ENCODE measurements around the gene ARL13B. TPM values are rescaled to one million over a fixed set of nuclear protein-coding genes. Genes with fewer than 3 reads are reported as not detected.

ARL13B gene
- total and polyA plus RNA-seq, 10 of the 15 experiments (the other 5 are each of a cell fraction or from before 2014, with no cell fraction given): 3.0 to 10.4 (median 7.9) TPM

GRCh38 chr3:94061297-94061696 lies 81.3 kb downstream of the ARL13B start:
- ATAC-seq (no peak), DNase-seq (ENCODE audit: low read depth, low spot score) (no peak), FAIRE-seq (no peak)
- intact Hi-C loops (cut with micrococcal nuclease; ENCODE audit: unreplicated experiment) (no loop called here), in situ Hi-C loops (cut with MboI) (no loop called here)
- no TSS peak for BruUV-seq (replicated peaks)
- Histone ChIP-seq H3K9ac (ENCODE audit: control insufficient read depth, insufficient read depth, low read length) (no peak overlapping the region), H3K79me2 (ENCODE audit: control insufficient read depth, insufficient read depth, low read length) (peaks cover 37% of the 10 kb centered on the region), H3K4me2 (ENCODE audit: control insufficient read depth, insufficient read depth) (no peak overlapping the region), H4K20me1 (ENCODE audit: control insufficient read depth, insufficient read depth) (no peaks in the 10 kb centered on the region), H3K27ac (ENCODE audit: control insufficient read depth, insufficient read depth) (no peak overlapping the region), H3K27me3 (replicated peaks in 1 of 2; ENCODE audit: control insufficient read depth in 2 of 2, insufficient read depth in 2 of 2, low read length in 1 of 2) (no peaks in the 10 kb centered on the region), H3K36me3 (ENCODE audit: control insufficient read depth in 2 of 2, insufficient read depth in 2 of 2, low read length in 1 of 2) (peaks cover 0 to 8% of the 10 kb centered on the region in 2 experiments; a peak in 1 of 4 replicates), H3K4me1 (ENCODE audit: control insufficient read depth, insufficient read depth, low read length) (no peaks in the 10 kb centered on the region), H2AFZ (ENCODE audit: control insufficient read depth, low read depth, low read length) (no peak overlapping the region), H3K9me3 (replicated peaks; ENCODE audit: control insufficient read depth, insufficient read depth, low read length) (peaks cover under 1% of the 10 kb centered on the region; the same call in 2 of the 3 replicates), H3K4me3 (no peak overlapping the region)
- POLR2A ChIA-PET: interaction anchor here (2.5 kb wide), 1 partner anchor 10 kb away, joined by 30 read pairs; no protein-coding TSS in a partner anchor
- CTCF ChIA-PET: interaction anchor here (1.4 kb wide), 1 partner anchor 24 kb away, joined by 3 read pairs; no protein-coding TSS in a partner anchor
- SMC1A ChIA-PET (ENCODE audit: uncharacterized antibody, unreplicated experiment): interaction anchor here (1.0 to 1.5 kb wide), 2 partner anchors 41 to 53 kb away, joined by 3 to 4 read pairs; no protein-coding TSS in a partner anchor
- RAD21 ChIA-PET (ENCODE audit: unreplicated experiment): interaction anchor here (1.5 to 2.2 kb wide), 2 partner anchors 10 to 73 kb away, joined by 4 to 24 read pairs; no protein-coding TSS in a partner anchor
- 96% methylated on average over 13 of the region's 13 CpGs for WGBS (ENCODE audit: insufficient coverage, insufficient replicate concordance, low lambda C conversion rate, missing lambda C conversion rate)
- no peak for TF ChIP-seq IRF4 (IDR thresholded peaks at IDR 0.05; ENCODE audit: low read depth, low read length)
- no peak for TF ChIP-seq CBX3 (IDR thresholded peaks at IDR 0.05; ENCODE audit: borderline replicate concordance, low read depth)
- TF ChIP-seq ZBTB4 (CRISPR knock-in tag; IDR thresholded peaks at IDR 0.05): no peak
- no peak for TF ChIP-seq ZBTB11 (CRISPR knock-in tag; IDR thresholded peaks at IDR 0.05)
- no peak for TF ChIP-seq GATAD2B (conservative IDR thresholded peaks at IDR 0.05; ENCODE audit: low read depth)
- no peak for TF ChIP-seq SKIL (IDR thresholded peaks at IDR 0.05; ENCODE audit: low read depth, poor library complexity, severe bottlenecking)
- no peak for TF ChIP-seq NR2C2 (IDR thresholded peaks at IDR 0.05; ENCODE audit: borderline replicate concordance, control insufficient read depth, insufficient read length, low read depth)
- TF ChIP-seq BCLAF1 (IDR thresholded peaks at IDR 0.05): no peak
